Liver (tissue), 9 donors: ENCODE results near the gene SLC16A11. TPM values are rescaled to one million over a fixed set of nuclear protein-coding genes. Genes with fewer than 3 reads are reported as not detected.
"Not testable (repeated sequence)": the region's sequence is repeated elsewhere in the genome, so short reads cannot be mapped to it uniquely, and the experiment has no call there.

Experiments used
- DNase-seq: peaks from one replicate; pipeline ENCODE4 v3.0.0-alpha.2; 2017; ENCODE audit warnings: low spot score
- H3K27ac ChIP-seq, 2 donors: one replicate each; pipeline ENCODE4 v1.7.0; 2013; ENCODE audit warnings: inconsistent platforms in 2 of 2, low read length in 2 of 2, control low read depth in 1 of 2, low read depth in 1 of 2, mild to moderate bottlenecking in 1 of 2
- H3K27me3 ChIP-seq, 4 donors: one replicate each; pipeline versions ENCODE4 v1.6.1 to v1.7.0; 2013; ENCODE audit warnings: low read length in 3 of 4, inconsistent platforms in 1 of 4, mild to moderate bottlenecking in 1 of 4, moderate library complexity in 1 of 4; ENCODE audit not compliant: control insufficient read depth in 4 of 4, insufficient read depth in 4 of 4
- H3K36me3 ChIP-seq, 4 donors: one replicate each; pipeline versions ENCODE4 v1.6.1 to v1.7.0; 2013; ENCODE audit warnings: low read length in 3 of 4, mild to moderate bottlenecking in 3 of 4, low read depth in 1 of 4, moderate library complexity in 1 of 4; ENCODE audit not compliant: control insufficient read depth in 4 of 4, insufficient read depth in 3 of 4
- H3K4me1 ChIP-seq, 4 donors: one replicate each; pipeline versions ENCODE4 v1.6.1 to v1.7.0; 2013; ENCODE audit warnings: low read length in 3 of 4, mild to moderate bottlenecking in 3 of 4, moderate library complexity in 1 of 4; ENCODE audit not compliant: control insufficient read depth in 4 of 4, insufficient read depth in 4 of 4
- H3K4me3 ChIP-seq, 3 donors: one replicate each; pipeline versions ENCODE4 v1.6.1 to v1.7.0; 2013; ENCODE audit warnings: low read length in 3 of 3, control low read depth in 1 of 3, low read depth in 1 of 3, mild to moderate bottlenecking in 1 of 3
- H3K9ac ChIP-seq, 2 donors: one replicate each; pipeline ENCODE4 v1.7.0; 2013; ENCODE audit warnings: low read length in 2 of 2, mild to moderate bottlenecking in 2 of 2, moderate library complexity in 2 of 2, control low read depth in 1 of 2, low read depth in 1 of 2
- H3K9me3 ChIP-seq, 4 donors: one replicate each; pipeline versions ENCODE4 v1.6.1 to v1.7.0; 2013; ENCODE audit warnings: low read length in 3 of 4; ENCODE audit not compliant: control insufficient read depth in 4 of 4
- FOXA1 ChIP-seq: IDR thresholded peaks from 2 replicates; pipeline ENCODE4 v1.6.1; 2016; ENCODE audit warnings: antibody characterized with exemption
- FOXA2 ChIP-seq: IDR thresholded peaks from 2 replicates; pipeline ENCODE4 v1.6.1; 2016; ENCODE audit warnings: antibody characterized with exemption
- HNF4A ChIP-seq, 2 donors: conservative IDR thresholded peaks; 2 replicates each; pipeline ENCODE4 v1.6.1; 2016; ENCODE audit warnings: antibody characterized with exemption in 2 of 2, mild to moderate bottlenecking in 2 of 2
- HNF4G ChIP-seq: IDR thresholded peaks from 2 replicates; pipeline ENCODE4 v1.6.1; 2016; ENCODE audit warnings: antibody characterized with exemption
- JUND ChIP-seq, 2 donors: IDR thresholded peaks; 2 replicates each; pipeline ENCODE4 v1.6.1; 2016; ENCODE audit warnings: antibody characterized with exemption in 2 of 2
- NR2F2 ChIP-seq: IDR thresholded peaks from 2 replicates; pipeline ENCODE4 v1.6.1; 2016; ENCODE audit warnings: antibody characterized with exemption
- RAD21 ChIP-seq, 2 donors: IDR thresholded peaks; 2 replicates each; pipeline ENCODE4 v1.6.1; 2016; ENCODE audit warnings: antibody characterized with exemption in 2 of 2, mild to moderate bottlenecking in 2 of 2
- SP1 ChIP-seq: IDR thresholded peaks from 2 replicates; pipeline ENCODE4 v1.6.1; 2018; ENCODE audit warnings: antibody characterized with exemption, mild to moderate bottlenecking
- TAF1 ChIP-seq: conservative IDR thresholded peaks from 2 replicates; pipeline ENCODE4 v1.6.1; 2016; ENCODE audit warnings: antibody characterized with exemption, mild to moderate bottlenecking
- YY1 ChIP-seq: IDR thresholded peaks from 2 replicates; pipeline ENCODE4 v1.6.1; 2016; ENCODE audit warnings: antibody characterized with exemption, mild to moderate bottlenecking
- WGBS: extraction: QIAGEN DNeasy Blood & Tissue Kit; methylation state at CpG from one replicate; pipeline ENCODE4 v1.1.7; 2013; 5-methylcytosine and 5-hydroxymethylcytosine counted together
- polyA plus RNA-seq, 2 donors: library from polyadenylated mRNA; stranded (reverse) in 1 of 2; unstranded in 1 of 2; fragments of 200-250 nt in 1 of 2; fragments of >200 nt in 1 of 2; fragmentation: Nextera tagmentation in 1 of 2; extraction: Ambion mirVana in 1 of 2; gene quantifications; one replicate each; pipeline versions ENCODE4 v1.2.1 to v1.2.3, GENCODE V29; 2013 to 2015
- total RNA-seq, 2 donors: library from RNA; depleted of rRNA; stranded (reverse); fragments of >200 nt; gene quantifications; one replicate each; pipeline ENCODE4 v1.2.3, GENCODE V29; 2014
- TF ChIP-seq, protein P1 (sequence below): IDR thresholded peaks from 2 replicates; pipeline ENCODE4 v1.6.1; 2016; ENCODE audit warnings: antibody characterized with exemption, mild to moderate bottlenecking
- TF ChIP-seq, protein P2 (sequence below): IDR thresholded peaks from 2 replicates; pipeline ENCODE4 v1.6.1; 2016; ENCODE audit warnings: antibody characterized with exemption
- TF ChIP-seq, protein P3 (sequence below): IDR thresholded peaks from 2 replicates; pipeline ENCODE4 v1.6.1; 2016; ENCODE audit warnings: antibody characterized with exemption
- TF ChIP-seq, protein P4 (sequence below): IDR thresholded peaks from 2 replicates; pipeline ENCODE4 v1.6.1; 2016; ENCODE audit warnings: antibody characterized with exemption
- TF ChIP-seq, protein P5 (sequence below): fragments of 150-350 bp; IDR thresholded peaks from 2 replicates; pipeline ENCODE4 v1.5.1; 2017; ENCODE audit warnings: improper control_type of control experiment, low read depth, low read length; ENCODE audit not compliant: missing input control
- donor health status: healthy.
- donor health status: healthy.
- donor health status: healthy.
- donor health status: healthy.
- donor health status: healthy.

Gene SLC16A11
- total and polyA plus RNA-seq, 4 donors: 1.7 to 8.2 (median 3.1) TPM

DNA sequence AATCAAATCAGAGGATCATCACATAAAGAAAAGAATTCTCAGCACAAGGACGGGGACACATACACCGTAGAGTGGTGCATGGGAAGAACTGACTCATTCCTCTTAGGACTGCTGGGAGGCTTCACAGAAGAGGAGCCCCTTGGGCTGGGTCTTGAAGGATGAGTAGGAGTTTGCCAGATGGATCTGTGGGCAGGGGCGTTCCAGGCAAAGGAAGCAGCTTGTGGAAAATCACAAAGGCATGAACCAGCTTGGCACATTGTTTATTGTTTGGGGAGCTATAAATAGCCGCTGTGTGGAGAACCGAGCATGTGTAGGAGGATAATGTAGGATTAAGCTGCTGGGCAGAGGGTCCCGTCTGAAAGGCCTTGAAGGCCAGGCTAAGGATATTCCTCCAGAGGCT, 5.1 kb upstream of the SLC16A11 start:
- H3K36me3 ChIP-seq: no peaks in the 10 kb centered on the region
- H3K4me1 ChIP-seq: peaks cover 4 to 31% (median 21%) of the 10 kb centered on the region in 4 donors
- no peak for TF ChIP-seq FOXA2
- H3K4me3 ChIP-seq: no peak overlapping the region
- WGBS: 90% methylated on average over 6 of the region's 6 CpGs
- no peaks in the 10 kb centered on the region for H3K27me3 ChIP-seq
- DNase-seq: no peak
- H3K27ac ChIP-seq: no peak overlapping the region
- no peak overlapping the region for H3K9ac ChIP-seq
- no peaks in the 10 kb centered on the region for H3K9me3 ChIP-seq

DNA sequence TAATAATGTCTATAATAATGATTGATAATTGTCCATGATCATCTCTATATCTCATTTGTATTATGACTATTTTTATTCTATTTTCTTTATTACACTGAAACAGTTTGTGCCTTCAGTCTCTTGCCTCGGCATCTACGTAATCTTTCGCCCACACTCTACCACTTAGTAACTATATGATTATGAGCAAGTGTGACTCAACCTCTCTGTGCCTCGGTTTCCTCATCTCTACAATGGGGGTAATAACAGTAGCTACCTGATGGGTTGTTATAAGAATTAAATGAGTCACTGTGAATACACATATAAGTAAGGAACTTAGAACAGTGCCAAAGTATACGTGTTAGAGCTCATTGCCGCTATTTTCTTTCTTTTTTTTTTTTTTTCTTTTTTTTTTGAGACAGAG, 3.7 kb upstream of the SLC16A11 start:
- WGBS: 88% methylated on average over 6 of the region's 6 CpGs
- no peak for DNase-seq
- H3K27me3 ChIP-seq: no peaks in the 10 kb centered on the region
- H3K9me3 ChIP-seq: no peaks in the 10 kb centered on the region
- H3K27ac ChIP-seq: no peak overlapping the region
- no peak overlapping the region for H3K9ac ChIP-seq
- peaks cover 10 to 45% (median 31%) of the 10 kb centered on the region in 4 donors for H3K4me1 ChIP-seq
- H3K4me3 ChIP-seq: no peak overlapping the region
- TF ChIP-seq NR2F2: no peak
- no peaks in the 10 kb centered on the region for H3K36me3 ChIP-seq

DNA sequence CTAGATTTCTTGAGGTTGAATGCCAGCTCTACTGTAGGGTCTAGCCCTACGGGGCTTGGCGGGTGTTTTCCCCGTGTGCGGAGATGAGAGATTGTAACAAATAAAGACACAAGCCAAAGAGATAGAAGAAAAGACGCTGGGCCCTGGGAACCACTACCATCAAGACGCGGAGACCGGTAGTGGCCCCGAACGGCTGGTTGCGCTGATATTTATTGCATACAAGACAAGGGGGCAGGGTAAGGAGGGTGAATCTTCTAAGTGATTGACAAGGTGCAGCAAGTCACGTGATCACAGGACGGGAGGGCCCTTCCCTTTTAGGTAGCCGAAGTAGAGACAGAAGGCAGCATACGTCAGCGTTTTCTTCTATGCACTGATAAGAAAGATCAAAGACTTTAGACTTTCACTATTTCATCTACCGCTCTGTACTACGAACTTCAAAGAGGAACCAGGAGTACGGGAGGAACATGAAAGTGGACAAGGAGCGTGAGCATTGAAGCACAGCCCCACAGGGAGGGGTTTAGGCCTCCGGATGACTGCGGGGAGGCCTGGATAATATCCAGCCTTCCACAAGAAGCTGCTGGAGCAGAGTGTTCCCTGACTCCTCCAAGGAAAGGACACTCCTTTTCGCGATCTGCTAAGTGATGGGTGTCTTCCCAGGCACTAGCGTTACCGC, 3.0 kb upstream of the SLC16A11 start:
- WGBS: 15% methylated on average over 26 of the region's 26 CpGs
- H3K27me3 ChIP-seq: not testable (repeated sequence)
- H3K4me1 ChIP-seq: peaks cover 10 to 48% (median 33%) of the 10 kb centered on the region in 4 donors

DNA sequence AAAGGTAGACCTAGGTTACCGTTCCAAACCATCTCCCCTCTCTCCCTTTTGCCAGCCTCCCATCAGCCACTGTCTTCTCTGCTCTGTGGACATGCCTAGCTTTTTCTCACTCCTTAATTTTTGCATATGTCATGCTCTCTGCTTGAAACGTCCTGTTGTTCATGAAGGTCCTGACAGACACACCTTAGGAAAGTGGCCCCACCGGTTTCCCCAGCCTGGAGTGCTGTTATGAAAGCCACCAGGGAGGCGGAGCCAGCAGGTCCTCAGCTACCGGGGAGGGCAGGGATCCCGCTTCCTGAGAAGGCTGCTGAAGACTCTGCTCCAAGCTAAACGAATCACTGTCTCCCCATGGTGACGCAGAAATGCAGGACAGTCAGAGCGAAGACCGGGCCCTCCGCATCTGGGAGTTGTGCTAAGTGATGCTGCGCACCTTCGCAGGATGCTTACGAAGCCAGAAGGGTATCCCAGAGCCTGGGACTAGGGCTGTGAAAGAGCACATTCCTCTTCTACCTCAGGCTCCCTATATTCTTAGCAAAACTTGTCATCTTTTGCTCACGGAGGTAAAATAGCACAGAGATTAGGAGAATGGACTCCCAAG, 2.3 kb upstream of the SLC16A11 start:
- Histone ChIP-seq H3K36me3 (no peaks in the 10 kb centered on the region), H3K4me3 (no peak overlapping the region), H3K4me1 (peaks cover 10 to 54% (median 35%) of the 10 kb centered on the region in 4 donors), H3K27ac (no peak overlapping the region), H3K27me3 (no peaks in the 10 kb centered on the region), H3K9me3 (no peaks in the 10 kb centered on the region), H3K9ac (peak overlapping the region in 1 of 2 donors; percentile 51)
- whole genome bisulfite sequencing: 24% methylated on average over 15 of the region's 15 CpGs
- DNase-seq: no peak
- TF ChIP-seq TAF1: no peak
- TF ChIP-seq SP1: no peak
- TF ChIP-seq, protein P1, sequence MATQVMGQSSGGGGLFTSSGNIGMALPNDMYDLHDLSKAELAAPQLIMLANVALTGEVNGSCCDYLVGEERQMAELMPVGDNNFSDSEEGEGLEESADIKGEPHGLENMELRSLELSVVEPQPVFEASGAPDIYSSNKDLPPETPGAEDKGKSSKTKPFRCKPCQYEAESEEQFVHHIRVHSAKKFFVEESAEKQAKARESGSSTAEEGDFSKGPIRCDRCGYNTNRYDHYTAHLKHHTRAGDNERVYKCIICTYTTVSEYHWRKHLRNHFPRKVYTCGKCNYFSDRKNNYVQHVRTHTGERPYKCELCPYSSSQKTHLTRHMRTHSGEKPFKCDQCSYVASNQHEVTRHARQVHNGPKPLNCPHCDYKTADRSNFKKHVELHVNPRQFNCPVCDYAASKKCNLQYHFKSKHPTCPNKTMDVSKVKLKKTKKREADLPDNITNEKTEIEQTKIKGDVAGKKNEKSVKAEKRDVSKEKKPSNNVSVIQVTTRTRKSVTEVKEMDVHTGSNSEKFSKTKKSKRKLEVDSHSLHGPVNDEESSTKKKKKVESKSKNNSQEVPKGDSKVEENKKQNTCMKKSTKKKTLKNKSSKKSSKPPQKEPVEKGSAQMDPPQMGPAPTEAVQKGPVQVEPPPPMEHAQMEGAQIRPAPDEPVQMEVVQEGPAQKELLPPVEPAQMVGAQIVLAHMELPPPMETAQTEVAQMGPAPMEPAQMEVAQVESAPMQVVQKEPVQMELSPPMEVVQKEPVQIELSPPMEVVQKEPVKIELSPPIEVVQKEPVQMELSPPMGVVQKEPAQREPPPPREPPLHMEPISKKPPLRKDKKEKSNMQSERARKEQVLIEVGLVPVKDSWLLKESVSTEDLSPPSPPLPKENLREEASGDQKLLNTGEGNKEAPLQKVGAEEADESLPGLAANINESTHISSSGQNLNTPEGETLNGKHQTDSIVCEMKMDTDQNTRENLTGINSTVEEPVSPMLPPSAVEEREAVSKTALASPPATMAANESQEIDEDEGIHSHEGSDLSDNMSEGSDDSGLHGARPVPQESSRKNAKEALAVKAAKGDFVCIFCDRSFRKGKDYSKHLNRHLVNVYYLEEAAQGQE: no peak
- no peak for TF ChIP-seq HNF4G
- TF ChIP-seq JUND (IDR thresholded peaks at IDR 0.05): no peak
- TF ChIP-seq, protein P2, sequence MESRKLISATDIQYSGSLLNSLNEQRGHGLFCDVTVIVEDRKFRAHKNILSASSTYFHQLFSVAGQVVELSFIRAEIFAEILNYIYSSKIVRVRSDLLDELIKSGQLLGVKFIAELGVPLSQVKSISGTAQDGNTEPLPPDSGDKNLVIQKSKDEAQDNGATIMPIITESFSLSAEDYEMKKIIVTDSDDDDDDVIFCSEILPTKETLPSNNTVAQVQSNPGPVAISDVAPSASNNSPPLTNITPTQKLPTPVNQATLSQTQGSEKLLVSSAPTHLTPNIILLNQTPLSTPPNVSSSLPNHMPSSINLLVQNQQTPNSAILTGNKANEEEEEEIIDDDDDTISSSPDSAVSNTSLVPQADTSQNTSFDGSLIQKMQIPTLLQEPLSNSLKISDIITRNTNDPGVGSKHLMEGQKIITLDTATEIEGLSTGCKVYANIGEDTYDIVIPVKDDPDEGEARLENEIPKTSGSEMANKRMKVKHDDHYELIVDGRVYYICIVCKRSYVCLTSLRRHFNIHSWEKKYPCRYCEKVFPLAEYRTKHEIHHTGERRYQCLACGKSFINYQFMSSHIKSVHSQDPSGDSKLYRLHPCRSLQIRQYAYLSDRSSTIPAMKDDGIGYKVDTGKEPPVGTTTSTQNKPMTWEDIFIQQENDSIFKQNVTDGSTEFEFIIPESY: no peak
- no peak for TF ChIP-seq YY1
- TF ChIP-seq, protein P3, sequence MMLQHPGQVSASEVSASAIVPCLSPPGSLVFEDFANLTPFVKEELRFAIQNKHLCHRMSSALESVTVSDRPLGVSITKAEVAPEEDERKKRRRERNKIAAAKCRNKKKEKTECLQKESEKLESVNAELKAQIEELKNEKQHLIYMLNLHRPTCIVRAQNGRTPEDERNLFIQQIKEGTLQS: no peak
- no peak for TF ChIP-seq RAD21 (IDR thresholded peaks at IDR 0.05)
- no peak for TF ChIP-seq NR2F2
- no peak for TF ChIP-seq FOXA1
- TF ChIP-seq, protein P4, sequence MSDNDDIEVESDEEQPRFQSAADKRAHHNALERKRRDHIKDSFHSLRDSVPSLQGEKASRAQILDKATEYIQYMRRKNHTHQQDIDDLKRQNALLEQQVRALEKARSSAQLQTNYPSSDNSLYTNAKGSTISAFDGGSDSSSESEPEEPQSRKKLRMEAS: no peak
- TF ChIP-seq HNF4A (conservative IDR thresholded peaks at IDR 0.05): no peak
- no peak for TF ChIP-seq FOXA2
- TF ChIP-seq, protein P5, sequence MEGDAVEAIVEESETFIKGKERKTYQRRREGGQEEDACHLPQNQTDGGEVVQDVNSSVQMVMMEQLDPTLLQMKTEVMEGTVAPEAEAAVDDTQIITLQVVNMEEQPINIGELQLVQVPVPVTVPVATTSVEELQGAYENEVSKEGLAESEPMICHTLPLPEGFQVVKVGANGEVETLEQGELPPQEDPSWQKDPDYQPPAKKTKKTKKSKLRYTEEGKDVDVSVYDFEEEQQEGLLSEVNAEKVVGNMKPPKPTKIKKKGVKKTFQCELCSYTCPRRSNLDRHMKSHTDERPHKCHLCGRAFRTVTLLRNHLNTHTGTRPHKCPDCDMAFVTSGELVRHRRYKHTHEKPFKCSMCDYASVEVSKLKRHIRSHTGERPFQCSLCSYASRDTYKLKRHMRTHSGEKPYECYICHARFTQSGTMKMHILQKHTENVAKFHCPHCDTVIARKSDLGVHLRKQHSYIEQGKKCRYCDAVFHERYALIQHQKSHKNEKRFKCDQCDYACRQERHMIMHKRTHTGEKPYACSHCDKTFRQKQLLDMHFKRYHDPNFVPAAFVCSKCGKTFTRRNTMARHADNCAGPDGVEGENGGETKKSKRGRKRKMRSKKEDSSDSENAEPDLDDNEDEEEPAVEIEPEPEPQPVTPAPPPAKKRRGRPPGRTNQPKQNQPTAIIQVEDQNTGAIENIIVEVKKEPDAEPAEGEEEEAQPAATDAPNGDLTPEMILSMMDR: no peak

More for the DNA sequence above, 3.0 kb upstream of the SLC16A11 start:
- TF ChIP-seq HNF4A (conservative IDR thresholded peaks at IDR 0.05) (peak; percentile 19 to 31), SP1 (peak; percentile 20)
- not testable (repeated sequence) for H3K36me3 ChIP-seq, H3K9ac ChIP-seq, H3K9me3 ChIP-seq, H3K27ac ChIP-seq, H3K4me3 ChIP-seq, DNase-seq
